HG02884 (cell line): ENCODE measurements around the gene USP32.
"Not testable (repeated sequence)": the region's sequence is repeated elsewhere in the genome, so short reads cannot be mapped to it uniquely, and the experiment has no call there.

Source experiments
- ATAC-seq: cut with Tn5 transposase; IDR thresholded peaks from one replicate; pipeline ENCODE4 v1.9.1; 2021; ENCODE audit warnings: mild to moderate bottlenecking, moderate library complexity; ENCODE audit not compliant: unreplicated experiment

USP32 gene

DNA sequence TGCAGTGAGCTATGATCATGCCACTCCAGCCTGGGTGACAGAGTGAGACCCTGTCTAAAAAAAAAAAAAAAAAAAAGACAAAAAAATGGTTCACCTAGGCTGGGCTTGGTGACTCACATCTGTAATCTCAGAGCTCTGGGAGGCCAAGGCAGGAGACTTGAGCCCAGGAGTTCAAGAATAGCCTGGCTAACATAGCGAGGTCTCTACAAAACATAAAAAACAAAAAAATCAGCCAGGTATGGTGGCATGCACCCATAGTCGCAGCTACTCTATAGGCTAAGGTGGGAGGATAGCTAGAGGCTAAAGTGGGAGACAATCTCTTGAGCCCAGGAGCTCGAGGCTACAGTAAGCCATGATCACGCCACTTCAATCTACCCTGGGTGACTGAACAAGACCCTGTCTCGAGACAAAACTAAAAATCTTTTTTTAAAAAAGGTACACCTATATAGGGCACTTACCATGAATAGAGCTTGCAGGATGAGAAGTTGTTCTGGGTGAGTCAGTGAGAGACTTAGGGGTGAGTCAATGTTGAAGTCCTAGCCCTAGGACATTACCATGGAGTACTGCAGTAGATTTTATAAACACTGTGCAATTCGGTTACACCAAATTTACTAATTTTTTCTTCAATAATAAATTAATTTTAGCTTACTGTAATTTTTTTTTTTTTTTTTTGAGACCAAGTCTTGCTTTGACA, 19.0 kb downstream of the USP32 start:
- no peak for ATAC-seq

DNA sequence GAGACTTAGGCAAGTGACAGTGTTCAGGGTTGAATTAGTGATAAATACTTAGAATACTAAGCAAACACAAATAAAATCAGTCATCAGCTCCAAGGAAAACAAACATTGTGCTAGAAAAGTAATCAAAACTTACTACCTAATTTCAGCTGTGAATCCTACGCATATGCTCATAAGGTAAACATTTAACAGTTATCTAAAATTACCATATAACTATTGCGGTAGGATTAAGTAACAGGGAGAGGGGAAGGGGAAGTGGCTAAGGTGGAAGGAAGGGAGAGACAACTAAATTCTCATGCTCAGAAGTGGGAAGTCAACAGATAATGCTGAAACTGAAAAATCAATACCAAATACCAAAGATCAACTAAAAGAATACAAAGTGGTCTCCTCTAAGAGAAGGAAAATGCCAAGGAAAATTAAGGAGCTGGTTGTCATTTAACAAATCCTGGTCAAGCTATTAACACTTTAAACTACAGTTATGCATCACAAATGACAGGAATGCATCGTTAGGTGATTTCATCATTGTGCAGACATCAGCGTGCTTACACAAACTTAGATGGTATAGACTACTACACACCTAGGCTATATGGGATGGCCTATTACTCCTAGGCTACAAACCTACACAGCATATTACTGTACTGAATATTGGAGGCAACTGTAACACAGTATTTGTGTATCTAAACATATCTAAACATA, 20.0 kb downstream of the USP32 start:
- ATAC-seq, result no peak

DNA sequence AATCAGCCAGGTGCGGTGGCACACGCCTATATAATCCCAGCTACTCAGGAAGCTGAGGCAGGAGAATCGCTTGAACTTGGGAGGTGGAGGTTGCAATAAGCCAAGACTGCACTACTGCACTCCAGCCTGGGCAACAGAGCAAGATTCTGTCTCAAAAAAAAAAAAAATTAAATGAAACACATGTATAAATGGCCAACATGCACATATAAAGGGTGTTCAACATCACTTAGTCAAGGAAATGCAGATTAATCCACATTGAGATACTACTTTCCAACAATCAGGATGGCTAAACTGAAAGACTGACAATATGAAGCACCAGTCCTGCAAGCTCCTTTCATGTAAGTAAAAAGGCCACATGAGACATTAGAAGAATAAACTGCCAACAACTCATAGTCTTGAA, 20.5 kb downstream of the USP32 start:
- ATAC-seq, result no peak

DNA sequence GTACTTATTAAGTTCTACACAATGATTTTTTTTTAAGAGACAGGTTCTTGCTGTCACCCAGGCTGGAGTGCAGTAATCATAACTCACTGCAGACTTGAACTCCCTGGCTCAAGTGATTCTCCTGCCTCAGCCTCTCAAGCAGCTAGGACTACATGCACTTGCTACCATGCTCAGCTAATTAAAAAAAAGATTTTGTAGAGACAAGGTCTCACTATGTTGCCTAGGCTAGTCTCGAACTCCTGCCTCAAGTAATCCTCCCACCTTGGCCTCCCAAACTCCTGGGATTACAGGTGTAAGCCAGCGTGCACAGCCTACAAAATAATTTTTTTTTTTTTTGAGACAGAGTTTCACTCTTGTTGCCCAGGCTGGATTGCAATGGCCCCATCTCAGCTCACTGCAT, 22.2 kb downstream of the USP32 start:
- no peak for ATAC-seq

DNA sequence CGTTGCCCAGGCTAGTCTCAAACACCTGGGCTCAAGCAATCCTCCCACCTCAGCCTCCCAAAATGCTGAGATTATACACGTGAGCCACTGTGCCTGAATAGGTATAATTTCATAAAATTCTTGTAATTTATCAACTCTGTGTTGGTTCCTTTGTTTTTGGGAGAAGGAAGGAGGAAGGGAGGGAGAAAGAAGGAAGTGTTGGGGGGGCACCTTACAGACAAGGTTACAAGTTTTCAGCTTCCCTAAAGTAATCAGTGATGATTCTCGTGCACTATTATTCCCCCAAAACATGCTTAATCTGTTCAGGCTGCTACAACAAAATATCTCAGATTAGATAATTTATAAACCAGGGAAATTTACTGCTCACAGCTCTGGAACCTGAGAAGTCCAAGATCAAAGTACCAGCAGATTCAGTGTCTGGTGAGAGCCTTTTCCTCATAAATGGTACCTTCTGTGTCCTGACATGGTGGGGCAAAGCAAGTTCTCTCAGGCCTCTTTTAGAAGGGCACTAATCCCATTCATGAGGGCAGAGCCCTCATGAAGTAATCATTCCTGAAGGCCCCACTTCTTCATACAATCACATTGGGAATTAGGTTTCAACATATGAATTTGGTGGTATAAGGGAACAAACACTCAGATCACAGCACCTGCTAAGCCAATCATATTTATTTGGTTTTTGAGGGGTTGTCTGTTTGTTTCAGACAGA, 28.1 kb downstream of the USP32 start:
- no peak for ATAC-seq

DNA sequence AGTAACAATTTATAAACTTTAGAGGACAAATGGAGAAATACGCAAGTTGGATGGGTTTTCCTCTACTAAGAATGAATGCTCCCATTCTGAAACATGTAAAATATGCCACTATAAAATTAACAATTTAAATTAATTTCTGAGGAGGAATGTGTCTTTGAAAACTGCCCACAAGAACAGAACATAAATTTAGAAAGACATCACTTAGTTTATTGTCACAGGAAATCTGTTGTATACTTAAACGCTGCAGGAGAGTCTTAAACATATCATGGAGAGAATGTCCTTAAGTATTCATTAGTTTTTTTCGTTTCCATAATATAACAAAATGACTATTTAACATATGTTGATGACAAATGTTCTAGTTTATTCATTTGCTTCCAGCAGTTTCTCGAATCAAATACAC, 29.6 kb downstream of the USP32 start:
- no peak for ATAC-seq

DNA sequence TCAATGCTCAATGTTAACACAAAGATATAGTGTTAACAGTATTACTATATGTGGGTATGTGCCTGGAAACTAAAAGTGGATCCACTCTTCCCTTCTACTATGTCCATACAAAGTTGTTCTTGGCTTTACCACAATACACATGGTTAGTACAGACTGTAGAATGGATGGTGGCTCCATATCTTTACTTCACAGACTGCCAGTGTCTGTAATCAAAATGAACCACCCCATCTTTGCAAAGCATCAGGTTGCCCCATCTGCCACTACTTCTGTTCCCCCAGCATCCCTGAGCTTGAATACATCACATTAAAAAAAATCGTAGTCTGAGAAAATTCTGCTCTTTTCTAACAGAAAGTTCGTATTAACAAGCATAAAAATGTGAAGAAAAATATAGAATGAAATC, 30.0 kb downstream of the USP32 start:
- ATAC-seq, result no peak

DNA sequence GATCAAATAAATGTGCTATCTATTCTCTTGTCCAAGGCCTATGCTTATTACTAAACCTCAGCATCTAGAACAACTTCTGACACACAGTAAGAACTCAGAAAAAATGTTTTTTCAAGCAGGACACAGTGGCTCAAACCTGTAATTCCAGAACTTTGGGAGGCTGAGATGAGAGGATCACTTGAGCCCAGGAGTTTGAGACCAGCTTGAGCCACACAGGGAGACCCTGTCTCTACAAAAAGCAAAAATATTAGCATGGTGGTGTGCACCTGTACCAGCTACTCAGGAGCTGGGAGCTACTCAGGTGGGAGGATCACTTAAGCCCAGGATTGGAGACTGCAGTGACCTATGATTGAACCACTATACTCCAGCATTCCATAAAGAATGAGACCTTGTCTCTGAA, 32.5 kb downstream of the USP32 start:
- no peak for ATAC-seq

DNA sequence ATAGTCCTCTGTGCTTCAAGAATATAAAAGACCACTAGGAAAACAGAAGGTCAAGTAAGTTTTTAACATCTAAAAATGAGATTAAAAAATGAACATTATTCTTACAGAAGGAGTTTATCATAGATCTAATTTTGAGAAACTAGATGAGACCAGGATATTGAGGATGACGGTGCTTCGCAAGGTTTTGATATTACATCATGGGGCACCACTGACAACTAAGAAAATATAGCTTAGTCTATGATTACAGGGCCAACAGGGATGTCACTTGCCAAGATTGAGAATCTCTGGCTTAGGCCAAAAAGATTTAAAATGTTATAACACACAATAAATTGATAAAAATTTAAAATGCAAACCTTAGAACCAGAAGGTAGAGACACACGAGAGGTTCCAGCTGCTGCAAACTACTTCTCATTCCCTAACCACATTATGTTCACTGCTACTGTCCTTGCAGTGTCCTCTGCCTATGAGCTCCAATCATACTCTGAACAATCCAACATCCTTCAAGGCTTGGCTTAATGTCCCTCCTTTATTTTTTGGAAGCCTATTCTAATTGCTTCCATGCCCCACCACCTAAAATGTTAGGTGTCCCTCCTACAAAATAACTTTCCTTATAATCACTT, 33.2 kb downstream of the USP32 start:
- no peak for ATAC-seq

DNA sequence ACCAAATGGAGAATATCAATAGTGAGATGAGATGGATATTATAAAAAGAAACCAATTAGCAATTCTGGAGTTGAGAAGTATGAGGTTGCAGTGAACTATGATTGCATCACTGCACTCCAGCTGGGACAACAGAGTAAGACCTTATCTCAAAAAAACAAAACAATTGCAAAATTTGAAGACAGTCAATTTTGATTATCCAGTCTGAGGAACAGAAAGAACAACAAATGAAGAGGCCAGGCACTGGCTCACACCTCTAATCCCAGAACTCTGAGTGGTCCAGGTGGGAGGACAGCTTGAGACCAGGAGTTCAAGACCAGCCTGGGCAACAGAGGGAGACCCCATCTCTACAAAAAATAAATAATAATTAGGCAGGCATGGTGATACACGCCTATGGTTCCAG, 35.0 kb downstream of the USP32 start:
- no peak for ATAC-seq

DNA sequence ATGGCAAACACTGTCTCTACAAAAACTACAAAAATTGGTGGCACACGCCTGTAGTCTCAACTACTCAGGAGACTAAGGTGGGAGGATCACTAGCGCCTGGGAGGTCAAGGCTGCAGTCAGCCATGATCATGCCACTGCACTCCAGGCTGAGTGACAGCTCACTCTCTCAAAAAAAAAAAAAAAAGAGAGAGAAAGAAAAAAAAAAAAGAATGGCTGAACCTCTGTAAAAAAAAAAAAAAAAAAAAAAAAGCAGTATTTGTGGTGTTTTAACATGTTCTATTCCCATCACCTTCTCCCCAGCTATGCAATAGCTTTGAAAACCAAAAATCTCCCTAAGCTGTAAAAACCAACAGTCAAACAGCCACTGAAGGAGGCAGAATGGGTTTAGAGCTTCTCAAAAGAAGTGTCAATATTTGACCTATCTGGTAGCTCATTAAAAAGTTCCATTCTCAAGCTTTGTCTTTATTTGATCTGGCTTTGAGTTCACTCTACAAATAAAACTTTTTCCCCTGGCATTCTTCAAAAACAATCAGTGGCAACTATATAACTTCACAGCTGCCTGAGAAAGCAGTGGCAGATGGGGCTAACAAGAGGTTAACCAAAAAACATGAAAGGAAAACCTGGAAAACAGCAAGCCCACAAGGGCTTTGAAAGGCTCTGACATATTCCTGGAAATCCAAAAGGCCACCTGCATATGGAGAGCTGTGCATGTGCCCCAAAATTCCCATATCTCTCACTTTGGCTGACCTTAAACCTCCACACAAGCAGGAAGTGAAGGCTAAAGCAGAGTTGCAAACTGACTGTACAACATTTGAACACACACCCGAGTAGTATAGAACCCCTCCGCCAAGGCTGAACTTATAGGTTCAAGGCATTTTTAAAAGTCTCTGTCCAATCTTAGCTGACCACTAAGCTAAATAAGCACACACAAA, 36.0 kb downstream of the USP32 start:
- no peak for ATAC-seq

DNA sequence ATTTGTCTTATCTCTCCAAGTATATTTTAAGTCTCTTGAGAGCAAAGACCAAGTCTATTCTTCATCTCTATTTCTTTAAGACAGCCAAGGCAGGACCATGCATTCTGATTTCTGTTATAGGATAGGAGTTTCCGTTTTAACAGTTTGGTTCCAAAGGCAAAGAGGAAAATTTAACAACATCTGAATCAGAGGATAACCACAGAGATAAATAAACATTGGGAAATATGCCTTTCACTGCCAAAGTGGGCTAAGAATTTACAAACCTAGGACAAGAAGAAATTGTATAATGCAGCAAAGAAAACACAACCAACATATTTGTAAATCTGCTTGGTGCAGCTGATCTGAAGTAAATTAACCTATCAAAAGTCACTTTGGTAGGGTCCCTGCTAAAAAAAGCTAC, 37.7 kb downstream of the USP32 start:
- ATAC-seq, result no peak

DNA sequence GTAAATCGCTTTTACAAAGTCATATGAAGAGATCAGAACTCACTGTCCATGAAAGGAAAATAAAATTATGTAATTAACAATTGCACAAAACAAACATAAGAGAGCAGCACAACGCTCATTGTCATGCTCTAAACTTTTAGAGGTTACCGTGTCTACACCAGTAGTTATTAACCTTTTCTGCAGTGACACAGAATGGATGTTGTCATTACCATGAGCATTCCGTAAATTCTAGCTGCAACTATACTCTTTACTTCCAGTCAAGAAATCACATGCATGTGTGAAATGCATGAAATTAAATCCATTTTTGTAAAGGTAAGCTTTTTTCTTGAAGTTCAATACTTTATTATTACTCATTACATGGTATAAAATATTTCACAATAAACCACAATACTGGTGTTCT, 38.2 kb downstream of the USP32 start:
- ATAC-seq, result no peak

DNA sequence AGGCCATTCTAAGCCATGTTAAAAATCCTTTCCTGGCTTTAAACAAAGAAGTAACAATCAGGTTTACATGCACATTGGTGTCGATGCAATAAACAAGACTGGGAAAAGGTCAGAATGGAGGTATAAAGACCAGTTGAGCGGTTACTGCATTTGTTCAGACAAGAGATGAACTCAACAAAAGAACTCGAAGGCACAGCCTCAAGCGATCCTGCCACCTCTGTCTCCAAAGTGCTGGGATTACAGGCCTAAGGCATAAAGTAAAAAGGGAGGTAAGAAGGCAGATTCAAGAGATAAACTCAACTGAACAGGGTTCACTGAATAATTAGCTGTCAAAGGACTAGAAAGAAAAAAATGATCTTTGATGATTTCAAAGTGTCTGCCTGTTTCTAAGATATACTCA, 39.4 kb downstream of the USP32 start:
- ATAC-seq, result no peak

DNA sequence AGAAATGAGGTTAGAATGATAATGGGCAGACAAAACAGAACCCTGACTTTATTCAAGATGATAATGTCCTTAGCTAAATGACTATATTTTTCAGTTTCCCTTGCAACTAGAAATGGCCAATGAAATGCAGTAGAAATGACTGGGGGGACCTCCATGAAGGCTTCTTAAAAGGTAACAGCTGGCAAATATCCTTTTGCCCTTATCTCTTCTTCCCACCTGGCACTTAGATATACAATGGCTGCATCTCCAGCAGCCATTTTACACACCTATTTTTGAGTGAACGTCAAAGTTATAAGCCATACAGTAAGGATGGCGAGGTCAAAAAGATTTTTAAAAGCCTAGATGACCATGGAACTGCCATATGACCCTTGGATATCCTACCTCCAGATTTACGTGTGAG, 39.9 kb downstream of the USP32 start:
- no peak for ATAC-seq

DNA sequence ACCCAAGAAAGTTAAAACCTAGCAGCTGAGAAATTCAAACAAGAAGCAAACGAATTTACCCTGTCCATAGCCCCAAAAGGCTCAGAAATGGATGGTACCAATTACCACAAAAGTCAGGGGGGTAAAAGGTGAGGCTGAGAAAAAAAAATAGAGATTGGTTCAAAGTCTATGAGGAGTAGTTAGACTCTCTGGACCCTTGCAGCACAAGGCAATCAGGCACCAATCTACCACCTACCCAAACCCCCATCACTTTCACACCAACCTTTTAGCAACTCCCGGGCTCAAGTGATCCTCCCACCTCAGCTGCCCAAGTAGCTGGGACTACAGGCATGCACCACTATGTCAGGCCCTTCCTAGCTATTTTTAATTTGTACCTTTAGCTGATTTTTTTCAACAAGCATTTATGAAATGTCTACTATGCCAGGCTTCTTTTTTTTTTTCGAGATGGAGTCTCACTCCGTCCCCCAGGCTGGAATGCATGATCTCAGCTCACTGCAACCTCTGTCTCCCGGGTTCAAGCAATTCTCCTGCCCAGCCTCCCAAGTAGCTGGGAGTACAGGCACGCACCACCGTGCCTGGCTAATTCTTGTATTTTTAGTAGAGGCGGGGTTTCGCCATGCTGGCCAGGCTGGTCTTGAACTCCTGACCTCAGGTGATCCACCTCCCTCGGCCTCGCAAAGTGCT, 40.8 kb downstream of the USP32 start:
- ATAC-seq, result no peak

DNA sequence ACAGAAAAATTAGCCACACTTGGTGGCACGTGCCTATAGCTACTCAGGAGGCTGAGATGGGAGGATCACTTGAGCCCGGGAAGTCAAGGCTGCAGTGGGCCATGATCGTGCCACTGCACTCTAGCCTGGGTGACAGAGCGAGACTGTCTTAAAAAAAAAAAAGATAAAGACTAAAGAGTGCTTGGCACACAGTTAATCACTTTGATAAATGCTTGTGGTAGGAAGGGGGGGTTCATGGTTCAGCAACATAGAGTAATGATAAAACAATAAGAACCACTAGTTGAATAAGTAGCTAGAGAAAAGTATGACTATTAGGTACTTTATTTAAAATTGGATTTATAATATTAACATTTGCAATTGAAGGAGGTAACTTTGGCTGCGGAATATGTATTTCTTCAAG, 43.3 kb downstream of the USP32 start:
- no peak for ATAC-seq

DNA sequence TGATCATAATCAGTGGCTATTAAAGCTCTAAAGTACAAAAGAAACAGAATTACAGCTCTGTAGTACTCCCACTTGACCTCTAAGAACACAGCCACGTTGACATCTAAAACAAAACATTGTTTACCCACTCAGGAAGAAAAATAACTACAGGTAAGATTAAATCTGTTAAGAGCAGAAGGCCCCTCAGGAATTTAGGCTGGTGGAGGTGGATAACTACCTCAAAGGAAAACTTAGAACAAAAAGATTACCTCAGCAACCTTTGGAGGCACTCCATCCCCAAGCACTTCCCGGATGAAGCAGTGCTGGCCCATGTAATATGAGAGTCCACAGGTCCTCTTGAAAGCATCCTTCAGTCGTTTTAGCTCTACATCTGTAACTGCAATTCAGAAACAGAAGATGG, 46.7 kb downstream of the USP32 start:
- ATAC-seq, result no peak

DNA sequence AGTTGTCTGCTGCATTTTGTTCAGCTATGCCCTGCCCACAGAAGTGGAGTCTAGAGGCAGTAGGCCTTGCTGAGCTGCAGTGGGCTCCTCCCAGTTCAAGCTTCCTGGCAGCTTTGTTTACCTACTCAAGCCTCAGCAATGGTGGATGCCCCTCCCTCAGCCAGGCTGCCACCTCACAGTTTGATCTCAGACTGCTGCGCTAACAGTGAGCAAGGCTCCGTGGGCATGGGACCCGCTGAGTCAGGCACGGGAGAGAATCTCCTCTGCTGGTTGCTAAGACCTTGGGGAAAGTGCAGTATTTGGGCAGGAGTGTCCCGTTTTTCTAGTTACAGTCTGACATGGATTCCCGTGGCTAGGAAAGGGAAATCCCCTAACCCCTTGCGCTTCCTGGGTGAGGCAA, 49.4 kb downstream of the USP32 start:
- ATAC-seq, result not testable (repeated sequence)

DNA sequence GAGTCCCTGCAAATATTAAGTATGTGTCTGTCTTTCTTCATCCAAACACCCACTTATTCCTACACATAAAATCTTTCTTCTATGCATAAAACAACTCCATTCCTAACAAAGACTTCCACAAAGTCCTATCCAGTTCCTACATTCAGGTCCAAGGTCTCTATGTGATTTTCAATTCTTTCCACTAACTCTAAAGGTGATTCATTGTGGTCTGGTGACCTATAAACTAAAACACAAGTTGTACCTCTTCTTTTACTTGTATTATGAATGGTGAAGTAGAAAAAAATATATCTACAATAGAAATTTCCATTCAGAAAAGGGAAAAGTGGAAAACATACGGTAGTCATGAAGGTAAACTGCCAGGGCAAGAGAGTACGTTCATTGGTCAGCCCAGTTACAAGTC, 56.6 kb downstream of the USP32 start:
- ATAC-seq, result no peak
